HG03097 (cell line): ENCODE data around the gene EMX2.
"Not testable (repeated sequence)": the region's sequence is repeated elsewhere in the genome, so short reads cannot be mapped to it uniquely, and the experiment has no call there.

Experiments used
- ATAC-seq: cut with Tn5 transposase; IDR thresholded peaks from one replicate; pipeline ENCODE4 v1.9.1; 2021; ENCODE audit not compliant: unreplicated experiment, low FRiP score

EMX2 gene

DNA sequence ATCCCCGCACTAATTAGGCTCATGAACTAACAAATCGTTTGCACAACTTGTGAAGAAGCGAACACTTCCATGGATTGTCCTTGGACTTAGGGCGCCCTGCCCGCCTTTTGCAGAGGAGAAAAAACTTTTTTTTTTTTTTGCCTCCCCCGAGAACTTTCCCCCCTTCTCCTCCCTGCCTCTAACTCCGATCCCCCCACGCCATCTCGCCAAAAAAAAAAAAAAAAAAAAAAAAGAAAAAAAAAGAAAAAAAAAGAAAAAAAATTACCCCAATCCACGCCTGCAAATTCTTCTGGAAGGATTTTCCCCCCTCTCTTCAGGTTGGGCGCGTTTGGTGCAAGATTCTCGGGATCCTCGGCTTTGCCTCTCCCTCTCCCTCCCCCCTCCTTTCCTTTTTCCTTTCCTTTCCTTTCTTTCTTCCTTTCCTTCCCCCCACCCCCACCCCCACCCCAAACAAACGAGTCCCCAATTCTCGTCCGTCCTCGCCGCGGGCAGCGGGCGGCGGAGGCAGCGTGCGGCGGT, at the start of gene EMX2:
Gene EMX2, plus strand, starts transcription at position 41 of the 519 bp plus-strand sequence. CDS start 522 bp downstream, outside the sequence.
- ATAC-seq, result no peak

DNA sequence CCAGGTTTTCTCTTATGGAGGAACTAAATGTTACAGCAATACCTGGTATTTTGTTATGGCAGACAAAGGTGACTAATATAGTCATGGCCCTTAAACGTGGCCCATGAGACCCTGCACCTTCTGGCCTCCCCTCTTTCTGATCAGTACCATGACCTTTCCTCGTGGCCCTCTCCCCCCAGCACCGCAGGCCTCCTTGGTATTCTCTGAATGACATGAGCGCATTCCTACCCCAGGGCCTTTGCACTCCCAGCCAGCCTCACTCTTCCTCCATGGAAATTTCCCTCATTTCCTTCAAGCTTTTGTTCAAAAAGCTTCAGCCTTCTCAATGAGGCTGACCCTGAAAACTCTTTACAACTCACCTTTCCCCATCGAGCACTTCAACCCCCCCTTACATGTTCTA, 46.5 kb upstream of the EMX2 start:
- ATAC-seq, result no peak

DNA sequence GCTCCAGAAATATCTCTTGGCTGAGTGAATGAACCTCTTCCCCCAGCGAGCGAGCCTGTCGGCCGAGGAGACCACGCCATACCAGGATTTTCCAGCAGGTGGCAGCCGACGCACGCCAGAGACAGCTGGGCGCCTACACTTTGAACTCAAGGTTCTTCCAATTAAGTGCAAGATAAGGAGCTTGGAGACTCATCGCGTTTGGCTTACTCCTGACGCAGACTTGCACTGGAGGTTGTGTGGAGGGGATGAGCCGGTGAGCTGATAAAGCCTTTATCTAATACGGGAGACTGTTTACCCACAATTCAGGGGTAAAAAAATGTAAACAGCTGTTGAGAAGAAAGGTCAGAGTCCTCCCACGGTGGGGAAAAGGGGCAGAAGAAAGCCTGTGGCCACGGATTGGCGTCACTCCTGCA, 45.9 kb upstream of the EMX2 start:
- ATAC-seq, result peak; percentile 65

DNA sequence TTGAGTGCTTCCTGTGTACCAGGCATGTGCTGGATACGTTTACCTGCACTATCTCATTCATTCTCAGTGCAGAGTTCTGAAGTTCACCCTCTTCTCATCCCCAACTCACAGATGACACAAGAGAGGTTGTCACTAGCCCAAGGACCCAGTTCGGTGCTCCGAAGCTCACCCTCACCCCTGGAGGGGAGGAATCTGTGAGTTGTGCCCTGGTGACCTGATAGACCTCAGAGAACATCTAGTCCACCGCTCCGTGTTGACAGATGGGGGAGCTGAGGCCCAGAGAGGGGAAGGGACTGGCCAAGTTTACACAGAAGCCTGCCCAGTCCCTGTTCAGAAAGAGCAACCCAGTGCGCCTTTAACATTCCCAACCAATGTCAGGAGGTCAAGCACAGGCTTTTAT, 44.8 kb upstream of the EMX2 start:
- no peak for ATAC-seq

DNA sequence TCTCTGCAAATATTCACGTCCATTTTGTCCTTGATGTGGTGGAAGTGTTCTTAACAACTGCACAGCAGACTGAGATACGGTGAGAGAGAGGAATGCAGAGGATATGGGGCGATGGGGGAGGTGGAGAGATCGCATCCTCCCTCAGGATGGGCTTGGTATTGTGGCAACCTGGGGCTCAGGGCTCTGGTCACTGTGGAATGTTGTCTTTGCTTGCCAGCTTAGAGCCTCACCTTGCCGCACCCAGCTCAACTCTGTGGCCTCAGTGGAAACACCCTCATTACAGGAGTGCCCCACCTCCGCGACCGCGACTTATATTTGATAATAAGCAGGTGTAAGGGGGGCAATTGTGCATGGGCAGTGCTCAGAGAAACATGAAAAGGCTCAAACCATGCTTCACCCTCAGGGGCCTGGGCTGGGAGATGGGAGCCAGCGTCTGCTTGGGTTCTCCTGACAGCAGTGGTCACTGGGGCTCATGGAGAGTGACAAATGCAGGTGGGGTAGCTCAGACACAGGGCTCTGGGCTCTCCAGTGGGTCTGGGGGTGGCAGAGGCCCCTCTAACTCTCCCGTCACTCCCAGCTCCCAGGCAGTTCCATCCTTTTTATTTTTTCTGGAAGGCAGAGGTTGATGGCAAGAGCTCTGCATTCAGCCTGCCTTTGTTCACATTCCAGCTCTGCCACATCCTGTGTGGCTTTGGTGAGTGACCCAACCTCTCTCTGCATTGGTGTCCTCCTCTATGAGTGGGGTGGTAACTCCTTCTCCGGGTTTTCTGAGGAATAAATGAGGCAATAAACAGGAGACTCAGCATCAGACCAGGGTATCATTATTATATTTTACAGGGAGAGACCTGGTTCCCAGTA, 43.1 kb upstream of the EMX2 start:
- no peak for ATAC-seq

DNA sequence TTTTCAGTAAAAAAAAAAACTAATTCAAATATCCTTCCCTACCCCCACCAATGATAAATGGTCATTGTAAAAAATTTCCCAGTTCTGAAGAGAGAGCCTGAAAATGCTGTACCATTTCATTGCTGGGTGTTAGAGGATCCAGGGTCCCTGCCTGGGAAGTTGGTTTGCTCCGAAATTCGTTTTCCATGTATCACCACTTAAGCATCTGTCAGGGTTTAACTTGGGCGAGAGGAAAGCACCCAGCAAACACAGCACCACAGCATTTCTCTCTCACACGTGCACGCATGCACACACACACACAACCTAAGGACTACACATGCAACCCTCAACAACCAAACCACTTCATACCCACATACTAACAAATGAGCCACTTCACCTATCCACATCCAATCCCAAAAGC, 42.1 kb upstream of the EMX2 start:
- ATAC-seq, result no peak

DNA sequence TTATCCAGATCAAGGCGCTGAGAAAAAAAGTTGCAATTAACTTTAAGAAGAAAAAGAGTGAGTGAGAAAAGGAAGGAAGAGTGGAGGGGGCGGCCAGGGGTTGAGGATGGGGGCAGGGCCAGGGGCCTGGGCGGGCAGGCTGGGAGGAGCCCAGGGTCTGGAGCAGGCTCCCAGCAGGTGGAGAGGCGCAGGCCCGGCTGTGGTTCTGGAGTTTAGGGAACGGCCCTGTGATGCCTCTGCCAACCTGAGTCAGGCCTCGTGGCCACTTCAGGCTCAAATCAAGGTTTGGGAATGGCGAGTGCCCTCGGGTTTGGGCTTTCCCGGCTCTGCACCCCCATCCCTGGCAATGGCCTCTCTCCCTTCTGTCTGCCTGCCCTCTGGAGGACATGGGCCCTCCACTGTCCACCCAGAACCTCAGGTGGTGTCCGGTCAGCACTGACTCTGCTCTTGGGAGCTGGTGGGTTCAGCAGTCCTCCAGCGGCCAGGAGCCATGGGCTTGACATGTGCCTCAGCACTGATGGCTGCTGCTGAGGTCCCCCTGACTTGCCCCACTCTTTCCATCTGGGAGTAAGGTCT, 41.0 kb upstream of the EMX2 start:
- ATAC-seq, result no peak

DNA sequence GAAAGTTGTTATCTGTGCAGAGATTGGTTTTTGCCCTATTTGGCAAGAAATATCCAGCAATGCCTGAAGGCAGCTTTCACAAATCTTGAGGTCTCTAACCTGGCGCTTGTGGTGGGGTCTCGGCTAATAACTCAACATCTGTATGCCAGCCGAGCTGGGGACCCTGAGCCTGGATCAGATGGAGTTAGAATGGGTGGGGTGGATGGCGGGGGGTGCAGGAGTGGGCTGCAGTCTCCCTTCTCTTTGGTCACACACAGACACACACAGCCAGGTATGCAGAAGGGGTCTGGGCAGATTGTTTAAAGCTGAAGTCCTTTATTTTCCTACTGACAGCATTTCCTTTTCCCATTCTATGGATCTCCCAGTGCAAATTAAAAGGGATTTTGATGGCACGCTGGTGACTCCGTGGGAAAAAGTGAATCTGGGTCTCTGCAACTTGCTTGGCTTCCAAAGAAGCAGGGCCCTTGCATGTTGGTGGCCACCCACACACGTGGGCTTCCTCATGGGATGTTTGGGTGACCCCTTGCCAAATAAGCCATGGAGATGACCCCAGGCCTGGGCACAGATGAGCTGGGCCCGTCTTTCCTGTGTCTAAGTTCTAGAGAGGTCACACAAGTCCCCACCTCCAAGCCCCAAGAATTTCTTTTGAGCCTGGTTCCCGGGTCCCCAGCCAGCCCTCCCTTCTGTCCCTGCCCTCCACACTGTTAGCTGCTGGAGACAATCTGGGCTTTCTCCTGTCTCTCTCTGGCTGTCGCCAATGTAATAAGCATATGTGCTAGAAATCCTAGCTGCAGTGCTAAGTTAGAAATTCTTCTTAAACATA, 39.9 kb upstream of the EMX2 start:
- ATAC-seq, result no peak

DNA sequence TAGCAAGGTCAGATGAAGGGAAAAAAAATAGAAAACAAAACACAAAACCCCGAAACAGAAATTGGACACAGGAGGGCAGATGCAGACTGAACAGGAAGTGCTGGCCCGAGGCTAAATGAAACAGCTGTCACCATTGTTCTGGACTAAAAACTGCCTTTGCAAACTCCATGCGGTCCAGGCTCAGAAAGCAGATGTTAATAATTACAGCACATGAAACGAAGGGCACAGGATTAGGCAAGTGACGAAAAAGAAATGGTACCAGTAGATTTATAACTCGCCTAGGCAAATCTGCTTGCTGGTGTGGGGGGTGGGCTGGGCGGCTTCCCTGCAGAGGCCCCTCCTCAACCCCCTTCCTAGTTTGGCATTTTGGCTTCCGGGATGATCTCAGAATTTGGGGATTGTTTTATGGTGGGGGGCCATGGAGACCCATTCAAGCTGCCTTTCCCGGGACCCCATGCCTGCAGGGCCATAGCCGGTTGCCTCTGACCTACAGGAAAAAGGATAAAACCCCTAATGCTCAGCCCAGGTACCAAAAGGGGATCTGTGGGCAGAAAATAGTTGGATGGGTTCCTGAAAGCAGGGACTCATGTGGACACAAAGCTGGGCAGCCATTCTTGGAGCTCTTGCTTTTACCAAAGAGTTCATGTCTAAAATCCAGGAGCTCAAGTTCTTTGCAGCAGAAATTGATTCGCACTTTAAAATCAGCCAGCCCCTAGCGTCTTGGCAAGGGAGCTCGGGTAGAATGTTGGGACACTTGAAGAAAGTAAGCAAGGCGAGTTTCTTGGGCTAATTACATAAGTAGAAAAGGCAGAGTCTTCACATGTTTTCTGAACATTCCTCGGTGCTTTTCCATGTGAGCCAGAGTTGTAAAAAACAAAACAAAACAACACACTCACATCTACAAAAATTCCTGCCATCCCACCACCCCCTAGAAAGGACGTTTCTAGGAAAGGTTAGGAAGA, 39.0 kb upstream of the EMX2 start:
- peak; percentile 83 for ATAC-seq

DNA sequence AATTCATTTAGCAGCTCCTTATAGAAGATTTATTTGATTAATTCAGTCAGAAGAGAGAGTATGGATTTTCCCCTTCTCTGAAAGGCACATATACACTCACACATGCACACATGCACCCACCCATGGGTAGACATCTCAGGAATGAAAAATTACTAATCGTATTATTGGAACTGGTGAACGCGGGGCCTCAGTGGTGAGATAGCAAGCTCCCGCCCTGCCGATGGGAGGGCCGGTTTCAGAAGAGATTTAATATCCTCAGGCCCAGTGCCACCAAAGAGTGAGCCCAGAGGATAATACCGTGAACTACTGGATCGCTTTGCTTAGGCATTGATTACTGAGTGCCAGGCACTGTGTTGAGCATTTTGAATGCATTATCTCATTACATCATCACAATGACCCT, 38.0 kb upstream of the EMX2 start:
- ATAC-seq, result no peak

DNA sequence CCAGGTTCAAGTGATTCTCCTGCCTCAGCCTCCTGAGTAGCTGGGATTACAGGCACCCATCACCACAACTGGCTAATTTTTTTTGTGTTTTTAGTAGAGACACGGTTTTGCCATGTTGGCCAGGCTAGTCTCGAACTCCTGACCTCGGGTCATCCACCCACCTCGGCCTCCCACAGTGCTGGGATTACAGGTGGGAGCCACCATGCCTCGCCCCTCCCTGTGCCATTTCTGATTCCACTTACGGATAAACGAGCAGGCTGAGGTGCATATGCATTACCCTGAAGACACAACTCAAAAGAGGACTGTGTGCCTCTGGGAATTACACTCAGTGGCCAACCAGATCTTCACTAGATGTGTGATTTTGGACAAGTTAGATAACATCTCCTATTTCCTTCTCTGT, 35.5 kb upstream of the EMX2 start:
- not testable (repeated sequence) for ATAC-seq

DNA sequence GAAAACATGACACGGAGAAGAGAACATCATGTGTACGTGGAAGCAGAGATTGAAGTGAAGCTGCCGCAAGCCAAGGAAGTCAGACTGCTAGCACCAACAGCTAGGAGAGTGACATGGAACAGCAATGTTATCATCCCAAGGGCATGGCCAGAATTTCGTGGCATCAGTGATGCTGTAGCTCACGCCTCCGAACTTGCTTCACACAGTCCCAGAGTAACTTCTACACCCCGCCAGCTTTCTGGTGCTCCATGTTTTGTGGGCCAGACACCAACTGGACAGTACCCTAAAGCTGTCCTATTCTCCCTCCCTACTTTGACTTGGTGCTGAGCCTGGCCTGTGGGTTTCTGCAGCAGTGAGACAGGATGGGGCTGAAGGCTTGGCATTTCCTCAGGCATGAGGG, 33.0 kb upstream of the EMX2 start:
- no peak for ATAC-seq

DNA sequence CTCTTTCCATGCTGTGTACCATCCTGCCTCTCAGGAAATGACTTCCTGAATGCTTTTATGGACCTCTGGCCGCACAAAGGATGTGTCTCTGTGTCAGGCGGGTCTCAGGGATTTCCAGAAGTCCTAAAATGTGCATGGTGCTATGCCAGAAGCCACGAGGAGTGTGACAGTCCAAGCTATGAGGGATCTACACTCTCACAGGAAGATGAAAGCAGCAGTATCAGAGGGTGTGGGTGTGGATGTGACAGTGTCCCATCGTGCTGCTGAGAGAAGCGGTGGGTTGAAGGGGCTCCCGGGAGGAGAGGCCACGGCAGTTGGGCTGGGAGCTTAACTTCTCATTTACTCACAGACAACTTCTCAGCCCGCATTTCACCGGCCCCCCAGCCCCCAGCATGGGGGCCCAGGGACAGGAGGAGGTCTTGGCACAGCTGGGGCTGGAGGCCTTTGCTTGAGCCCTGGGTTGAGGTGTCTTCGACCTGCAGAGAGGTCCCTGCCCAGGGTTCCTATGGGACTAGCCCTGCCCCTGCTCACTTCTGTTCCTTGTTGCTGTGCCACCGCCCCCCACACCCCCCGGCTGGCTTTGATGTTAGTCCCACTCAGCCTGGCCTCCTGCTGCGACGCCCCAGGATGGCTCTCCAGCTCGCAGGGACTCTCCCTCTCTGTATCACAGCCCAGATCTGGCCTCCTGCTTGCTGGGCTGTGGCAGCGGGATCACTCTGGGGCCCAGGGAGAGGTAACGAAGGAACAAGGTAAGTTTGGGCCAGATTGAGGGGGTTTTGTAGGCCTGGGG, 30.8 kb upstream of the EMX2 start:
- no peak for ATAC-seq

DNA sequence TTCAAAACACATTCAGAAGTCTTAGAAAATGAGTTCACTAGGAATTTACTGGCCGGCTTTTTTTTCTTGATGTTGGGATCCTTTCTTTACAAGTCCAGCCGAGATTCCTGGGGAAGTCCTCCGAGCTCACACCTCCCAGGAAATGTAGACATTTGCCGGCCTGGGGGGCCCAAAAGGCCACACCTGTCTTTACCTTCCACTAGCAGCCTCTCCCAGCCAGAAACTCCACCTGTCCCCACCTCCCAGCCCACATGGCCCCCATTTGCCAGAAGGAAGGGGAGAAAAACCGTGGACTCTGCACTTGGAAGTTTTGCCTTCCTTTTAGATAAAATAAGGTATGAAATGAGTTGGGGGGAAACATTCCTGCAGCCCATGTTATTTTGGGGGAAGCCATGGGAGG, 27.6 kb upstream of the EMX2 start:
- no peak for ATAC-seq

DNA sequence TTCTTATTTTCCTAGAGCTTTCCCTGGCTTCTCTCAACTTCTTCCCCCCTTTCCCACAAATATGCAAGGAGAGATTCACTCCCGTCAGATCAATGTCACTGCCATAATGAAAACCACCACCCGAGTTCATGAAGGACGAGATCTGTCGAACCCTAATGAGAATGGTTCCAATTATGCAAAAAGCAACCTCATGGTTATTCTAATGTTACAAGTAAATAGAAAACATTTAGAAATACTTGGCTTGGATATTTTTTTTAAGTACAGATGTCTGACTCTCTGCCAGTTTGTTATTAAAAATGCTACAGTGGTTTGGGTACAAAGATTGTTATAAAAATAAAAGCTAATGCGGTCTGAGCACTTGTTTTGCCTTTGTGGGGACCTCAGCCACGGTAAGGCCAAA, 25.9 kb upstream of the EMX2 start:
- ATAC-seq, result no peak

DNA sequence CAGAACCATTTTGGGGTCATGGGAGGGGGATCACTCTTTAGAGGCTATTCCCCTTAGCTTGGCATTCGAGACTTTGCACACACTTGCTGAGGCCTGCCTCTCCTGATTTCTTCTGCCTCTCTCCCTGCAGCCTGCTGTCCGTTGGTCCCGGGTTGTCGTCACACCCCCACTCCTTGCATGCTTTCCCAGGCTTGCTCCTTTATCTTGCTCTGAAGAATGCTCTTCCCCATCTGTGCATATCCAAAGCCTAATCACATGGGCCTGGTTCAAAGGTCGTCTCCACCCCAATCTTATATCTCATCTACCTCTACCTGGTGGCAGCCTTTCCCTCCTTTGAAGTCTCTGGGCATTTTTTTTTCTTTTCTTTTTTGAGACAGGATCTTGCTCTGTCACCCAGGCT, 24.3 kb upstream of the EMX2 start:
- ATAC-seq, result no peak

DNA sequence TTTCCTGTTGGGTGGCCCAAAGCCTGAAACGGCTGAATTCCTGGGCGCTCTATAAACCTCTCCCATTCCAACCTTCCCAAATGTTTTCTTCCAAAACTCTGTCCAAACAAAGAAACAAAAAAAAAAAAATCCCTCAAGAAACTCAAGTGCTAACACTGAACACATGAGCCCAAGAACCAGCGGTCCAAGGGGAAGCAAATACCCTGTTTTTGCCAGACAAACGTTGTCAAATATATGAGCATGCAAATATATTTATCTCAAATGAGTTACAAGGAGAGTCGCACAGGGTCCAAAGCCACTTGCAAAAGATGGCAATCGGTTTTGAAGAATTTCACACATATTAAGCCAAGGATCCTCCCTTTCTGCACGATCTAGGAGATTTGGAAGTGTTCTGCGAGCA, 23.3 kb upstream of the EMX2 start:
- no peak for ATAC-seq

DNA sequence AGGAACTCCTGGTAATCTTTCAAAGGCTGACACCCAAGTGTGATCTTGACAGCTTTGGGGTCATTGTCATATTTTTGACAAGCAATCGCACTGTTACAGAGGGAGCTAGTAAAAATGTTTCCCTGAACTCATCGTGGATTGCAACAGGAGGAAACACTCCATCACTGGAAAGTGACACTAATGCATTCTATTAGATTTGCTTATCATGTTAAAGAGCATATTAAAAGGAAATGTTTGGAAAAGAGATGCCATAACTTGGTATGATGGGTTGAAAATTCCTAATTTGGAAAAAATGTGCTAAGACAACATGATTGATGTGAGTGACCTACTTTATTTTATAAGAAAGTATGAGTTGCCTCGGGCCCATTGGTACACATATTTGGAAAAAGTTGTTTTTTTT, 22.7 kb upstream of the EMX2 start:
- ATAC-seq, result no peak

DNA sequence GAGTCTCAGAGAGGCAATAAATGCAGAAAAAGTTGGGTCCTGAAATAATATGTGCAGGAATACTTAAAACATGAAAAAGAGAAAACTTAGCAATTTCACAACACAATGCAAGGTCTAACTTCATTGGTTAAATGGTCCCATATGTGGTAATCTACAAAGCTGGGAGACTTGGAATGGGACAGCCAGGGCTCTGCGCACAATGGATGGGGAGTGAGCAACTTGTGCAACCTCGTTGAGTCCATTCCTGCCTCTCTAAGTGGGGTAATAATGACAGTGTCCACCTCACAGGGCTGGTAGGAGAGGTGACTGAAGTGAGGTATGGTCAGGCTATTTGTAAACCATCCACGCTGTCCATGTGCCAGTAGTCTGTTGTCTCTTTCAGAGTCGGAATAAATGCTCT, 11.8 kb upstream of the EMX2 start:
- no peak for ATAC-seq
